Neuronal stem cell (in vitro differentiated cells): Measurements from ENCODE around the gene STRC. TPM values are rescaled to one million over a fixed set of nuclear protein-coding genes. Genes with fewer than 3 reads are reported as not detected.

ENCODE experiments used
- DNase-seq: peaks from one replicate; pipeline ENCODE4 v3.0.0-alpha.2; 2013; ENCODE audit warnings: low spot score
- H2AFZ ChIP-seq: one replicate; pipeline ENCODE4 v1.6.1; 2013; ENCODE audit warnings: mild to moderate bottlenecking, low read length, inconsistent platforms
- H2AK5ac ChIP-seq: 2 replicates; pipeline ENCODE4 v1.6.1; 2013; ENCODE audit warnings: low read depth, mild to moderate bottlenecking, inconsistent platforms, low read length, moderate library complexity, mixed read lengths
- H2BK120ac ChIP-seq: 2 replicates; pipeline ENCODE4 v1.6.1; 2013; ENCODE audit warnings: low read depth, mild to moderate bottlenecking, inconsistent platforms, low read length, moderate library complexity, mixed read lengths
- H2BK12ac ChIP-seq: one replicate; pipeline ENCODE4 v1.6.1; 2013; ENCODE audit warnings: low read length, inconsistent platforms
- H2BK15ac ChIP-seq: 2 replicates; pipeline ENCODE4 v1.6.1; 2013; ENCODE audit warnings: mild to moderate bottlenecking, low read length, inconsistent platforms, mixed read lengths
- H2BK5ac ChIP-seq: one replicate; pipeline ENCODE4 v1.6.1; 2013; ENCODE audit warnings: inconsistent platforms, mild to moderate bottlenecking, low read length, moderate library complexity
- H3K14ac ChIP-seq: one replicate; pipeline ENCODE4 v1.6.1; 2013; ENCODE audit warnings: low read length, inconsistent platforms
- H3K18ac ChIP-seq: 2 replicates; pipeline ENCODE4 v1.6.1; 2013; ENCODE audit warnings: low read length, inconsistent platforms
- H3K23ac ChIP-seq: 2 replicates; pipeline ENCODE4 v1.6.1; 2013; ENCODE audit warnings: low read depth, mild to moderate bottlenecking, mixed read lengths, low read length, inconsistent platforms; ENCODE audit not compliant: poor library complexity
- H3K27ac ChIP-seq: replicated peaks from 3 replicates; pipeline ENCODE4 v1.5.1; 2013; ENCODE audit warnings: low read length, inconsistent platforms
- H3K27me3 ChIP-seq, 3 experiments: 2 replicates each; pipeline ENCODE4 v1.6.1; 2013; ENCODE audit warnings: low read length in 3 of 3, mild to moderate bottlenecking in 2 of 3, inconsistent platforms in 1 of 3, low read depth in 1 of 3, mixed read lengths in 1 of 3, moderate library complexity in 1 of 3; ENCODE audit not compliant: control insufficient read depth in 3 of 3, insufficient read depth in 3 of 3
- H3K36me3 ChIP-seq, 2 donors: replicated peaks in 1 of 2; 2 replicates each; pipeline ENCODE4 v1.6.1; 2013; ENCODE audit warnings: low read length in 2 of 2; ENCODE audit not compliant: control insufficient read depth in 2 of 2, insufficient read depth in 2 of 2
- H3K4ac ChIP-seq: 2 replicates; pipeline ENCODE4 v1.6.1; 2013; ENCODE audit warnings: inconsistent platforms, mild to moderate bottlenecking, low read length, moderate library complexity
- H3K4me1 ChIP-seq, 2 donors: 1 replicate in 1 of 2; 2 replicates in 1 of 2; pipeline ENCODE4 v1.6.1; 2013; ENCODE audit warnings: low read length in 2 of 2, low read depth in 1 of 2; ENCODE audit not compliant: control insufficient read depth in 2 of 2, insufficient read depth in 1 of 2
- H3K4me2 ChIP-seq: one replicate; pipeline ENCODE4 v1.6.1; 2013; ENCODE audit warnings: mild to moderate bottlenecking, low read length, inconsistent platforms; ENCODE audit not compliant: insufficient read depth, poor library complexity, severe bottlenecking
- H3K4me3 ChIP-seq, 2 donors: 2 replicates each; pipeline ENCODE4 v1.5.1; 2013; ENCODE audit warnings: low read length in 2 of 2, mild to moderate bottlenecking in 2 of 2, inconsistent platforms in 1 of 2, moderate library complexity in 1 of 2
- H3K79me1 ChIP-seq: one replicate; pipeline ENCODE4 v1.6.1; 2013; ENCODE audit warnings: low read depth, mild to moderate bottlenecking, inconsistent platforms, low read length, moderate library complexity
- H3K9ac ChIP-seq: one replicate; pipeline ENCODE4 v1.6.1; 2013; ENCODE audit warnings: mild to moderate bottlenecking, low read depth, low read length, inconsistent platforms; ENCODE audit not compliant: poor library complexity
- H3K9me3 ChIP-seq, 2 donors: replicated peaks in 1 of 2; 2 replicates each; pipeline versions ENCODE3 to v1.6.1; 2013; ENCODE audit warnings: low read length in 2 of 2, mild to moderate bottlenecking in 2 of 2, inconsistent platforms in 1 of 2, low read depth in 1 of 2, mixed read lengths in 1 of 2, moderate library complexity in 1 of 2; ENCODE audit not compliant: control insufficient read depth in 2 of 2, insufficient read depth in 1 of 2
- H4K8ac ChIP-seq: one replicate; pipeline ENCODE4 v1.6.1; 2013; ENCODE audit warnings: low read depth, mild to moderate bottlenecking, inconsistent platforms, low read length, moderate library complexity
- H4K91ac ChIP-seq: one replicate; pipeline ENCODE4 v1.6.1; 2013; ENCODE audit warnings: low read length, low read depth, mild to moderate bottlenecking, inconsistent platforms; ENCODE audit not compliant: poor library complexity
- WGBS, 2 donors: extraction: QIAGEN DNeasy Blood & Tissue Kit; methylation state at CpG; one replicate each; pipeline ENCODE4 v1.1.7; 2013; ENCODE audit warnings: missing lambda C conversion rate in 2 of 2, mixed read lengths in 1 of 2; ENCODE audit not compliant: insufficient read length in 2 of 2, insufficient replicate concordance in 1 of 2; ENCODE audit errors: extremely low coverage in 2 of 2; 5-methylcytosine and 5-hydroxymethylcytosine counted together
- small RNA-seq: library from polyadenylated mRNA; stranded (forward); fragments of <200 nt; extraction: miRNeasy Mini kit (QIAGEN cat#:217004); gene quantifications from one replicate; pipeline ENCODE3, GENCODE V24; 2013; ENCODE audit not compliant: insufficient read depth

Gene STRC

DNA sequence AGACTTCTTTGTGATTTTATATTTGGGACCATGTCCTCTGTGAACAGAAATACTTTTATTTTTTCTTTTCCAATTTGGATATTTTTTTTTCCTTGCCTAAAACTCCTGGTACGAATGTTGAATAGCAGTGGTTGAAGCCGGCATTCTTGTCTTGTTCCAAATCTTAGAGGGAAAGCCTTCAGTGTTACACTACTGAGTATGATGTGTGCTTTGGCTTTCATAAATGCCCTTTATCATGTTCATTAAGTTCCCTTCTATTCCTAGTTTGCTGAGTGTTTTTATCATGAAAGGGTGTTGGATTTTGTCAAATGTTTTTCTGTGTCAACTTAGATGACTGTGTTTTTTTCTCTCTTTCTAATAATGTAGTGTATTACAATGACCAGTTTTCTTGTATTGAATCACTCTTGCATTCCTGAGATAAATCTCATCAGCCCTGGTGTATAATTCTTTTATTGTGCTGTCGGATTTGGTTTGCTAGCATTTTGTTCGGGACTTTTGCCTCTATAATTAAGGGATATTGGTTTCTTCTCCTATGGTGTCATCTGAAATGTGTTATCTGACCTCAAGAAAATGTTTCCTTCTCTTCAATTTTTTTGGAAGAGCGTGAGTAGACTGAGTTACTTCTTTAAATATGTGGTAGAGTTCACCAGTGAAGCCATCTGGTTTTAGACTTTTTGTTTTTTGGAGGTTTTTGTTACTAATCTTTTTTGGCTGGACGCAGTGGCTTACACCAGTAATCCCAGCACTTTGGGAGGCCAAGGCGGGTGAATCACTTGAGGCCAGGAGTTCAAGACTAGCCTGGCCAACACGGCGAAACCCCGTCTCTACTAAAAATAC lies 67.9 kb downstream of the STRC start:
- Histone ChIP-seq H3K4me2 (no peak overlapping the region), H3K9ac (no peak overlapping the region), H3K4me1 (no peaks in the 10 kb centered on the region), H2AK5ac (no peak overlapping the region), H3K18ac (no peak overlapping the region), H3K4me3 (no peak overlapping the region), H3K36me3 (no peaks in the 10 kb centered on the region), H2BK5ac (no peak overlapping the region), H3K27me3 (no peaks in the 10 kb centered on the region), H4K91ac (no peak overlapping the region), H3K14ac (no peak overlapping the region), H3K23ac (no peak overlapping the region), H3K9me3 (peaks cover 0 to 6% of the 10 kb centered on the region in 2 donors), H2BK120ac (no peak overlapping the region), H4K8ac (no peak overlapping the region), H2AFZ (no peak overlapping the region), H3K27ac (no peak overlapping the region), H2BK12ac (no peak overlapping the region), H3K4ac (no peak overlapping the region), H3K79me1 (no peaks in the 10 kb centered on the region), H2BK15ac (no peak overlapping the region)
- DNase-seq = no peak
- no CpG with 5 or more reads among the region's 10 CpGs for WGBS, 2 donors

Small RNAs within 50 kb of the gene (small RNA-seq; reads per million reads assigned to genes)
- gene PDIA3P2 (not detected), gene RNU6-554P (not detected), gene RNU6-610P (not detected)
